Activated CD8-positive, alpha-beta memory T cell treated with anti-CD3 and anti-CD28 coated beads for 4 hours (primary cell): ENCODE measurements around the gene ABCC8.
A peak's percentile ranks its signal among the peaks of the same experiment; 100 is the strongest.

ENCODE experiments used
- DNase-seq, 2 donors: peaks; one replicate each; pipeline ENCODE4 v3.0.0-alpha.2; 2020; ENCODE audit warnings: low read depth in 2 of 2

The ABCC8 gene

DNA sequence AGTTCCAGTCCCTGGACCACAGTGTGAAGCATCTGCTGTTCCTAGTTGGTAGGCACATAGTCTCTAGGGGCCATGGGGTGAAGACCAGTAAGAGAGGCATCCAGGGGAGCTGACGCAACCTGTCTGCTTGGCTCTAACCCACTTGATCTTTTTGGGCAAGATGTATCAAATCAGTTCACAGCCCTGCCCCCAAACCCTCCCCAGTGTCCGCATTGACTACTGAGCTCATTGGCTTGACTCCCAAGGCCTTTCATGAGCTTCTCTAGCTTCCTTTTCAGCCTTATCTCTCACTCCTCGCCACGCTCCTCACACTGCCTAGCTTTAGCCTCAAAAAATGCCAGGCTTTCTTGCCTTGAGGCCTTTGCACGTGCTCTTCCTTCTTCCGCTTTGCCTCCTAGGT, 29.7 kb upstream of the ABCC8 start:
- no peak for DNase-seq

DNA sequence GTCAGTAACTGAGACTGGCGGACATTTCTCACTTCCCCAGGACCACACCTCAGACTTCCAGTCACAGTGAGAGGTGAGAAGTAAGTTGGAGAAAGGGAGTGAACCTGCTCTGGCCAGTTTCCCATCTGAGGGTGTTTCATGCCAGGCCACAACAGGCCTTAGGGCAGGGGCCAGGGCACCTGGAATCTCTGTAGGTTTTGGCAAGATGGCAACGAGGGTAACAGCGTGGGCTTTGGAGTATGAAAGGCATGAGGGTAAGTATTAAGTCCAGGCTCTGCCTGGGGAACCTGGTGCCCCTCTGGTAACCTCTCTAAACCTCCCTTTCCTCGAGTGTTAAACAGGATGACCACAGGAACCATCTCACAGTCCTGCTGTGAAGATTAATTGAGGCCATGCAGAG, 28.5 kb upstream of the ABCC8 start:
- DNase-seq, result no peak

DNA sequence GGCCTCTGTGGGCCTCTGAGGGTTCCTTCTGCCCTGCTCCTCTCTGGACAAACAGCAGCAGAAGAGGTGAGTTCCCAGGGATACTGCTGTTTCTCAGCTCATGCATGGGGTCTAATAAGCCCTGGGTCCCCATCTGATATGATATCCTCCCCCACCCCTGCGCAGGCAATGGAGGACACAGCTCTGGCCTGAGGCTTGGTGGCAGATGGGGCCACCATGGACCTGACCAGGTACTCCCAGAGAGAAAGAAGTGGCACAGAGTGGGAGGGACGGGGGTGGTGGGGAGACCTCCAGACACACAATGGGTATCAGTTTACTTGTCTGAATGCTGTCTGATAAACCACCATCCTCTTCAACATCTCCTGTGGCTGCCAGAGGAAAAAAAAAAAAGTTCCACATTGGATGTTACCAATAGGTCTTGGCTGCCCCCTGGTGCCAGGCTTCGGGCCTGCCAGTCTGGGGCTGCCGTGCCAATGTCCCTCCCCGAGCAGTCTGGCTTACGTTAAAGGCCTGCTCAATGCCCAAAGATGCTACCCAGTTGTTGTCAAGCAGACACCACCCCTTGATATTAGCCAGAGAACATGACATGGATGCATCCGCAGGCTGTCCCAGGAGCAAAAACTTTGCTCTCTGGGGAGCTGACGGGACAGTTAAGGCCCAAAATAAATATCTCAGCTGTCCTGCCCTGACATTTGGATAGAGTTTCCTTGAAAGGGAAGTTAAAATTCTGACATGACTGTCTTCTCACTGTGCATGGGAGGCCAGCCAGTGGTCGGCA, 27.9 kb upstream of the ABCC8 start:
- DNase-seq, result peak; percentile 49 to 56

DNA sequence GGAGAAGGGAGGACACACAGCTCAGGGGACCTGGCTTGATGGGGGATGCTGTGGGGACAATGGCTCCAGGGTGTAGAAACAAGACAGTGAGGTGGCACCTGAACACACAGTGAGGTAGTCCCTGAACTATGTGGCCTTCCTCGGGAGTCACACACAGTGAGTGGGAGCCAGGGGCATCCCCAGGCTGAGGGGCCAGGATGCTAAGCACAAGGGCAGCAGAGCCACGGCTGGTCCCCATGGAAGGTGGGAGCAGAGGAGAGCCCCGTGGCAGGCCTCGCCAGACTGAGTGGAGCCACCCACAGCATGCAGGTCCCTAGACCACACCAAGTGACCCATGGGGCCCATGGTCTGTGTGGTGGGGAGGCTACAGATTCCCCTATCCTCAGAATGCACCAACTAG, 26.0 kb upstream of the ABCC8 start:
- no peak for DNase-seq

DNA sequence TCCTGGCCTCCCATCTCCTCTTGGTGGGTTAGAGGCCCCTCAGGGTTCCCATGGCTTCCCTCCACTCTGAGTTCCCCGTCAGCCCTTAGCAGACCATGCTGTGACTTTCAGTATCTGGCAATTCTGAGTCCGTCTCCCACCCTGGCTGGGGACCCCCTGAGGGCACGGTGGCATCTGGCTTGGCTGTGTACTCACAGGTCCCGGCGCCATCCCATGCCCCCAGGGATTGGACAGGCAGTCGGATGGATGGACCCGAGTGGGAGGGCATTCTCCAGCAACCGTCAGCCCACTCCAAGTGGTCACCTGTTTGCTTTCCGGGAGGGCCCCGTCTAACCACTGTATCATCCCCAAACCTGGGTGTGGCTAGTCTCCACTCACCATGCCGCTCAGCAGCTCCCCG, 24.0 kb upstream of the ABCC8 start:
- no peak for DNase-seq

DNA sequence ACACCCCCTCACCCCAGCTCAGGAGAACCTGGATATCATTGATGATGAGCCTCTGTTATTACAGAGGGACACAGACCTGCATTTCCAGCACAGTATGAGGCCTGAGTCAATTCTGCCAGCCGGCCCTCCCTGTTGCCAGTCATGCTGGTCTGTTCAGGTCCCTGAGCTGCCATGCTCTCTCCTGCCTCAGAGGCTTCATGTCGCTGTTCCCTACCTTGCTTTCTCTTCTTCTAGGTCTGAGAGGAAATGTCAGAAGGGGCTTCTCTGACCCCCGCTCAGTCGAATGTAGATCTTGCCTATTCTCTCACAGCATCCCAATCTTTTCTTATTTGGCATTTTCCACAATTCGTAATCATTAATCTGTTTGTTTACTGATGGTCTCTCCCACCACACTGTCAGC, 21.8 kb upstream of the ABCC8 start:
- no peak for DNase-seq

DNA sequence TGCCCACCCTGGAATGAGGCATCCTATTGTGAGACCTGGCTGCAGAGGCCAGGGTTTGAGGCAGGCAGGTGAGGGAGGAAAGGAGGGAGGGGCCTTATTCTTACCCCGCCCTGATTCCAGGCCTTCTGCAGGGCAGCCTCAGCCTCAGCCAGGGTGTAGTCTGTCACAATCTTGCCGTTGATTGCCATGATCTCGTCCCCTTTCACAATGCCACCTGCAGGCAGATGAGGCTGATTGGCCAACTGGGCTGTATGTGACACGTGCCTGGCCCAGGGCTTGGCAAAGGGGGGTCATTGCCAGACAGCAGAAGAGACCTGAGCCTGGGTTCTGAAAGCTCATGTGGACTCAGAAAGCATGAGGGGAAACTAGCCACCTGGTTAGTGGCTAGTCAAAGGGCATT, 21.4 kb upstream of the ABCC8 start:
- no peak for DNase-seq

DNA sequence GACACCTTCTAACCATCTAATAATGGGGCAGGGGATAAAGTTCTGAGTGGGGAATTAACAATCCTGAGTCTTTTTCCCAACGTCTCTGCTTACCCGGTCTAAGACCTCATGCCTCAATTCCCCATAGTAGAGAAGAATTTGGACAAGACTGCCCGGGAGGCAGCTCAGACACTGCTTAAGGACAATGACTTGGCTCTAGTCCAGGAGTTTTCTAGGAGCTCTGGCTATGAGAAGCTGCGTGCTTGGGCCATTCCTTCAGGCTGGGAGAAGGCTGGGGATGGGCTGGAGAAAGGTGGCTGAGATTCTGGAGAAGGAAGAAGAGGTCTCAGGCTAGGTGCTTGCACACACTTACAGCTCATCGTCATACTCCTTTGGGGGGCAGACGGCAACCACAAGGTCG, 19.8 kb upstream of the ABCC8 start:
- no peak for DNase-seq

DNA sequence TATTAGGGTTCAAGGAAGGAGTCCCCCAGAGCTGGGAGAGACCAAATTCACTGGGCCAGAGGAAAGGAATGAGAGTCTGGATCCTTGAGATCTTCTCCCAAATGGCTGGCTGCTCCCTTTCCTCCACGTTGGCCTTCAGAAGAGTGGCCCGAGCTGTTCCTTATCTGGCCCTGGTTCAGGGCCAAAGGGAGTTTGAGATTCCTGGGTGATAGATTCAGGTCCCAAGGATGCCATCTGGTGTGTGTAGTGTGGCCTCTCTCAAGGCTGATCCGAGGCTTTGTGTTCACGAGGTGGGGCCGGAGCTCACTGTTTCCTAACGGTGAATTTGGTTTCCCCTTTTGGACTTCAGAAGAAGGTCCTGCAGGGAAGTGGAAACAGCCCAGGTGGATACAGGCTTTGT, 17.4 kb upstream of the ABCC8 start:
- DNase-seq, result no peak

DNA sequence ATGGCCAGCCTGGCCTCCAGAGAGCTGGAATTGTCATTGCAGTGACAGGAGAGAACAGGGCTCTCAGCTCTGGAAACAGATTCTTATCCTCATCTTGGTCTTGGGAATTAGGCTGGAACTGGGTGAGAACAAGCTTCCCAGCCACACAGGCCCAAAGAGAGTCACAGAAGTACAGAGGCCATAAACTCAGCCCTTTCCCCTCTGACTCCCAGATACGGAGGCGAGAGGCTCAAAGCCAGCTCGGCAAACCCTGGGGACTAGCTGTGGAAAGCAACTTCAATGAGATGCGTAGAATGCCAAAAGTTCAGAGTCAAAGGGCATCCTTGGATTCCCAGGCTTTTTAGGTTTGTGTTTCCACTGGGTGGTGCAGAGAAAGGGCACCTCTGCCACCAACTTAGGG, 14.3 kb upstream of the ABCC8 start:
- DNase-seq, result no peak

DNA sequence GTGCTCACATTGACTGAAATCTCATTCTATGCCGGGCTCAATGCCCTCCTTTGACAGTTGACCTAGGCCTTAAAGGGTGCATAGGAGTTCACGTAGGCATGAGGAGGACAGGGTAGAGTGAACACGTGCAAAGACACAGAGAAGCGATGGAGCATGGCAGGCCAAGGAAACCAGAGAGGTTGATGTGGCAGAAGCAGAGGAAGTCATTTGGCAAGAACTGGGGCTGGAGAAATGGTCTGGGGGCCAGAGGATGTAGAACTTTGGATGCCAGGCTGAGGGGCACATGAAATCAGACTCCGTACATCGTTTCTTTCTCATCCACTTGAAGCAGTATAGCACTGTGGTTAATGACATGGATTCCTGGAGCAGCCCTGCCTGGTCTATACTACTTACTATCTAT, 13.6 kb upstream of the ABCC8 start:
- no peak for DNase-seq

DNA sequence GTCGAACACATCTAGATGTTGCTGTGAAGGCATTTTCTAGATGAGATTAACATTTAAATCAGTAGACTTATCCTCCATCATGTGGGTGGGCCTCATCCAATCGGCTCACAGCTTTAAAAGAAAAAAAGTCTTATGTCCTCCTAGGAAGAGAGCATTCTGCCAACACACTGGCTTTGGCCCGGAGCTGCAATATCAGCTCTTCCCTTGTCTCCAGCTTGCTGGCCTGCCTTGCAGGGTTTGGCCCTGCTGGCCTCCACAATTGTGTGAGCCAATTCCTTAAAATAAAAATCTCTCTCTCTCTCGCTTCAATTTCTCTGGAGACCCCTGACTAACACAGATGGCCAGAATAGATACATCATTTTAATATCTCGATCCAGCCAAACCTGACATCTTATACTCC, 13.1 kb upstream of the ABCC8 start:
- DNase-seq, result no peak

DNA sequence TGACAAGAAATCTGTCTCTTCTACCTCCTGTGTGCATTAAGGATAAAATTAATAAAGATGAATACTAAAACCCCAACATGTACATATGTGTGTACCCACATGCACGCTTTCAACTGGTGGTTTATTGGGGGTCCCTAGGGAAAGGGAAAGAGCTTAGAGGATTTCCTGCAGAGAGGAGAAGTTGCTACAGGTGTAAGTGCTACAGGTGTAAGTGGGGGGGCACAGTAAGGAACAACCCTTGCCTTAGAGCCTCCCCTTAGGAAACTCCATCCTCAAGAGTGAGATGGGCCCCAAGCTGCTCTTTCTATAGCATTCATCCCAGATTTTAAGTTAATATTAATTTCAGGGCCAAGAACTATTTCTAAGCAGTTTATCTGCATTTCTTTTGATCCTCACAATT, 11.9 kb upstream of the ABCC8 start:
- no peak for DNase-seq

DNA sequence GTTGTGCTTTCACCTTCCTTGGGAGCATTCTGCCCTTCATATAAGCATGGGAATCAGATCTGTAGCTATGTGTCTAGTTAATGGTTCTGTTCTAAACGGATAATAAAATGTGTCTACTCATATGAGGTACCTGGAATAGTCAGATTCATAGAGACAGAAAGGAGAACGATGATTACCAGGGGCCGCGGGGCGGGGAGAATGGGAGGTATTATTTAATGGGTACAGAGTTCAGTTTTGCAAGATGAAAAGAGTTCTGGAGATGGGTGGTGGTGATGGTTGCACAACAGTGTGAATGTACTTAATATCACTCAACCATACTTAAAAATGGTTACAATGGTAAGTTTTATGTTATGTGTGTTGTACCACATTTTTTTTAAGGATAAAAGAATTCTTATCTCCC, 10.0 kb upstream of the ABCC8 start:
- DNase-seq, result no peak

DNA sequence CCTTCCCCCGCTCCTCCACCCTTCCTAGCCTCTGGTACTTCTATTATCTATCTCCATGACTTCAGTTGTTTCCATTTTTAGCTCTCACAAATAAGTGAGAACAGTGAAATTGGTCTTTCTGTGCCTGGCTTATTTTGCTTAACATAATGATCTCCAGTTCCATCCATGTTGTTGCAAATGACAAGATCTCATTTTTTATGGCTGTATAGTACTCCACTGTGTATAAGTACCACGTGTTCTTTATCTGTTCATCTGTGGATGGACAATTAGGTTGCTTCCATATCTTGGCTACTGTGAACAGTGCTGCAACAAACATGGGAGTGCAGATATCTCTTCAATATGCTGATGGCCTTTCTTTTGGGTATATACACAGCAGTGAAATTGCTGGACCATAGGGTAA, 6.9 kb upstream of the ABCC8 start:
- DNase-seq, result no peak

DNA sequence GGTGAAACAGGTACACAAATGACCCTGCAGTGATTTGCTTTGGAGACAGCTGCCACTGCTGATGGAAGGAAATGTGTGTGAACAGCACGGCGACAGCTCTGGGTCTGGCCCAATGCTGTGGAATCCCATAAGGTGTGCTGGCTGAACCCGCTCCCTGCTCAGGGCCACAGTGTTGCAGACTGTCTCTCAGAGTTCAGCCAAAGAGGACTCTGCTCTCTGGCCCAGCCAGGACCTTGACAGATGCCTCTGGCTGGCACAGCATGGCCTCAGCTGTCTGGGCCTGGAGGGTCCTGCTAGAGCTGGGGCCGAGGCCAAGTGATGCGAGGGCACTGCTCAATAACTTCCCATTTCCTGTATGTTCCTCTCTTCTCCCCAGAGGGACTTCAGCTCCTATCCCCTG, 5.3 kb upstream of the ABCC8 start:
- no peak for DNase-seq

DNA sequence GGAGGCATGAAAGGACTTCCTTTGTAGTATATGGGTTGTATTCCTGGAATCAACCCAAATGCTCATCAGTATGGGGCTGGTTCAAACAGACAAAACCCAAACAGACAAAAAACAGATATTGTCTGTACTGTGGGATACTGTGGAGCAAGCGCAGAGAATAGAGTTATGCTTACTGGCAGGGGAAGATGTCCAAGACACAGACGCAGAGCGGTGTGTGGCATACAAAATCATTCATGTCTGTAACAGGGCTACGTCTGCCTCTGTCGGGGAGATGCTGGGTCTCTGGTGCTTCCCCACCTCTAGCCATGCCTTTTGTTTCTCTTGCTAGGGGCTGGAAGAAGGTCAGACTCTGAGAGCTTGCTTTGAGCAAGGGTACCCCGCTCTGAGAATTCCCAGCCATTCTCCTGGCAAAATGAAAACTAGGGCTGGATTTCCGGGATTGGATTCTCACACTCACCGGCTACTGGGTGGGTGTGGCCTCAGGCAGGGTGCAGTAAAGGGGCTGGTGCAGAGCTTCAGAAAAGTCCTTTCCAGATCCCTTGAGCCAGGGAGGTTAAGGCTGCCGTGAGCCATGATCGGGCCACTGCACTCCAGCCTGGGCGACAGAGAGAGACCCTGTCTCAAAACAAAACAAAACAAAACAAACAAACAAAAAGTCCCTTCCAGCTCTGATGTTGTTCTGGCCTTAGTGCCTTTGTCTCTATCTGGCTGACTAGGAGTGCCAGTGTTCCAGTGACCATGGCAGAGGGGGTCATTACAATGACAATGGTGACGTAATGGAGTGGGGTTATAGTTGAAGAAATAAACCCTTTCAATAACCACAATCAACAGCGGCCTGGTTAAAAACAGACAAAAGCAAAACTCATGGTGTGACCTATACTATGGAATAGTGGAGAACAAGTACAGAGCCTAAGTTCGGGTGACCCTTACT, 2.9 kb upstream of the ABCC8 start:
- no peak for DNase-seq

DNA sequence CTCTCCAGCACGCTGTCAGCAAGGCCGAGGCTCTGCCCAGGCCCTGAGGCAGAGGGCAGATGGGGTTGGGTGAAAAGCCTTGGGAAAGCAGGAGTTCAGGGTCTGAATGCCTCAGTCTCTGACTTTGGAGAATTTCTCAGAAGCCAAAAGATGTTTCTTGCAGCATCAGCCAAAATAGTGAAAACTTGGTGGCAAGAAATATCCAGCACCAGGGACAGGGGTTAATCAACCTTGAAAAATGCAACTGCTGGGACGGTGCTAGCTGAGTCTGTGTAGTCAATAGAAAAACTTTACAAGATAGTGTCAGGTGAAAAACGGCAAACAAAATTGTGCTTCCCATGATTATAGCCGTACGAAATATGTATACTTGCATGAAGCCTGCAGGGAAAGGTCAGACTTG, 1.4 kb upstream of the ABCC8 start:
- no peak for DNase-seq

DNA sequence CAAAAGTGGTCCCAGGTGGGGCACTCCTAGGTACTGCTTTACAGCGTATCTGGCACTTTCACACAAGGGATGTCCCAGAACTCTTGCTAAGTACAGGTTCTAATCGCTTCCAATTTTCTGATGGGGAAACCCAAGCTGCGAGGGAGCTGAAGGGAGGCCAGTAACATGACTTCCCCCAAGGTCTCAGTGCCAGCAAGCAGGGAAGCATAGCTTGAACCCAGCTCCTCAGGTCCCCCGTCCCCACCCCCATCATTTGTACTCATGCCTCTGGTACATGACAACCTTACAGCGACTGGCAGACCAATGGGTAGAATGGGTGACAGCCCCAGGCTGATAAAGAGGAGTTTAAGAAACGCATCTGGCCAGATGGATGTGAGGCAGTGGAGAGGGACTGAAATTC, 716 bp upstream of the ABCC8 start:
- no peak for DNase-seq

DNA sequence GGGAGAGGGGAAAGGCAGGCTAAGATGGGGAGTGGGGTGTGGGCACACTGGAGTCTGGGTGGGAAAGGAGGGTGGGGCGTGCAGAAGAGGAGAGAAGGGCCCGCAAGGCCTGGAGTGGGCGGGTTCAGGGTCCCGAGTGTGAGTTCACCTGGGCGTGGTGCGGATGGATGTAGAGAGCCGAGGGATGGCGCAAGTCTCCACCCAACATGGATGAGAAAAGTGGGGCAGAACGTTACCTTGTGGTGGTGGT, 364 bp upstream of the ABCC8 start:
- no peak for DNase-seq

DNA sequence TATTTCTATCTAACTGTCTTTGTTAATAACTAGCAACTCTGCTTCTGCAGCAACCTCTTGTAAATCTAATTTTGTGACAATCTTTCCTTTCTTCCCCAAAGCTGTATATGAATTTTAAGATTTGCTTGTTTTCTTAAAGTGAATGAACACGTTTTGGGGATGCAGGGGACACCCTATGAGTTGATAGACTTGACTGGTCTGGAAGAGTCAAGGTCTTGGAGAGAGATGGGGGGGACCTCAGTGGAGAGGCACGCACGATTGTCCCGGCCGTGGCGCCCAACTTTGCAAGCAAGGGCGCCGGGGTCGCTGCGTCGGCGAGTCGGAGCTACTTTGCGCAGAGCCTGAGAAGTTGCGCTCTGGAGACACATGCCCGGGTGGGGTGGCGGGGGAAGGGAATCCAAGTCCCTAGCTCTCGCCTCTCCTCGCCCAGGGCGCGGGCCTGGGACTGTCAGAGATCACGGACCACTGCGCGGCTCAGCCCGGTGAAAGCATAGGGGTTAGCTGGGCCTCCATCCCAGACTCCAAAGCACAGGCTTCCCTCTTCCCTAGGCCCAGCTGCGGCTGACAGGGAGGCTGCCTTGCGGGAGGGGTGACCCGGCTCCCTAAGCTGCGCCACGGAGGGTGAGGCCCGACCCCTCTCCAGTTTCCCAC, 854 bp downstream of the ABCC8 start:
- DNase-seq, result no peak

DNA sequence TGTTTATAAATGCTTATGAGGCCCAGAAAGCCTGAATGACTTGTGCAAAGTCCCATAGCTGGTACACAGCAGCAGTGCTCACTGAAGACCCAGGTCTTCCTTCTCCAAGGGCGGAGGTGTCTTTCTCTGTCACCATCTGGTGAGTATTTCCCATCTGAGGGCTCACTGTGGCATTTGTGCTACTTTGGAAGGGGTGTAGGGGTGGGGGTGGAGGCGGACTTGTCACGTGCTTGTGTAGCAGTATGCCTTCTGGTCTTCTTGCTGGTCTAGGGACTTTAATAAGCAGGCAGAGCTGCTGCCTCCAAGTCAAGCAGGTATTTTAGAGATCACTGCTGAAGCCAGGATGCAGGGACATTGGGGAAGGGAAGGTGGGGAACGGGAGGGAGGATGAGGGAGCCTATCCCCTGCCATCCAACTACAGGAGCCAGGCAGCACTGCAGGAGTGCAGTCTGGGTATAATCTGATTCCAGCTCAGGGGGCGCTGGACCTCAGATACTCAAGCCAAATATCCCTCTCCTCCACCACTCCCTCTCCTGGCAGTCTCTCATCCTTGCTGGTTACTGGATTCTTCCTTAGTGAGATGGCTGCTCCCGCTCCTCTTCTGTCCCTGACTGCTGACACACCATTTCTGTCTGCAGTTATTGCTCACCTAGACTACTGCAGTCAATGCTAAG, 3.4 kb downstream of the ABCC8 start:
- no peak for DNase-seq

DNA sequence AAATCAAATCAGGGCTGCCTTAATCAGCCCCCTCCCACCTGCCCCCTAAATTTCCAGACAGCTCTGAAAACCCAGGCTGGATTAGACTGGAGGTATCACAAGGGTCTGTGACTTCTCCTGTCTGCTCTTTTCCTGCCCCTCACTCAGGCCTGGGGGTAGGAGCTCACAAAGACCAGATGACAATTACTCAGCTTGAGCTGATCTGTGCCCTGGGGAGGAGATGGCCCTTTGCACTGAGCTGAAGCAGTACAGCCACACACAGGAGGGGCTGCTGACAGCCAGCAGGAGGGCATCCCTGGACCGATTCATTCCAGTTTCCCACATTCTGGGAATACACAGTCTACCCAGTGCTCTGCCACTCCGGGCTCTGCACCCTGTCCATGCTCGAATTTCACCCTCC, 4.2 kb downstream of the ABCC8 start:
- DNase-seq, result no peak
